ENCODE results near the gene PATE2.

The PATE2 gene

GRCh38 chr11:125750629-125751028, 28.0 kb downstream of the PATE2 start:
- DNase-seq (no peak), ATAC-seq (ENCODE audit: insufficient read depth, low read depth) (no peak)
- no peaks in the 10 kb centered on the region for H3K79me2 ChIP-seq (ENCODE audit: insufficient read depth, low read length)
- H2AFZ ChIP-seq (ENCODE audit: low read depth, low read length) = no peak overlapping the region
- H3K4me1 ChIP-seq (ENCODE audit: insufficient read depth, low read length) = no peaks in the 10 kb centered on the region
- H3K4me3 ChIP-seq (ENCODE audit: low read depth in 1 of 2, low read length in 2 of 2) = no peak overlapping the region
- H3K36me3 ChIP-seq (ENCODE audit: insufficient read depth, low read length) = no peaks in the 10 kb centered on the region
- H3K9ac ChIP-seq (ENCODE audit: low read depth, low read length) = no peak overlapping the region
- H3K4me2 ChIP-seq (ENCODE audit: insufficient read depth, low read length) = no peak overlapping the region
- no peak overlapping the region for H3K27ac ChIP-seq (ENCODE audit: low read length)
- no peaks in the 10 kb centered on the region for H3K9me3 ChIP-seq (ENCODE audit: insufficient read depth, low read length, severe bottlenecking)
- peaks cover 40% of the 10 kb centered on the region for H3K27me3 ChIP-seq (ENCODE audit: insufficient read depth, low read length, poor library complexity)
- no peak for TF ChIP-seq EZH2 (IDR thresholded peaks at IDR 0.05; ENCODE audit: borderline replicate concordance, low read depth, low read length, severe bottlenecking)
- peak; percentile 20 for TF ChIP-seq CTCF (IDR thresholded peaks at IDR 0.05; ENCODE audit: borderline replicate concordance, extremely low read depth, low read length, poor library complexity, severe bottlenecking)
- no peaks in the 10 kb centered on the region for H4K20me1 ChIP-seq (ENCODE audit: insufficient read depth, low read length)

GRCh38 chr11:125745979-125746378, 32.6 kb downstream of the PATE2 start, which contains the start of gene PATE1:
Gene PATE1, plus strand, starts transcription at chr11:125746279. Its CDS starts 26 bp downstream, at chr11:125746305.
- H3K27ac ChIP-seq (ENCODE audit: low read length) = no peak within 1 kb of the TSS
- DNase-seq (no peak), ATAC-seq (ENCODE audit: insufficient read depth, low read depth) (no peak)
- no peaks in the 10 kb centered on the region for H3K79me2 ChIP-seq (ENCODE audit: insufficient read depth, low read length)
- no peak within 1 kb of the TSS for H3K4me2 ChIP-seq (ENCODE audit: insufficient read depth, low read length)
- H4K20me1 ChIP-seq (ENCODE audit: insufficient read depth, low read length) = no peaks in the 10 kb centered on the region
- no peaks in the 10 kb centered on the region for H3K36me3 ChIP-seq (ENCODE audit: insufficient read depth, low read length)
- no peaks in the 10 kb centered on the region for H3K4me1 ChIP-seq (ENCODE audit: insufficient read depth, low read length)
- no peak within 1 kb of the TSS for H3K9ac ChIP-seq (ENCODE audit: low read depth, low read length)
- H3K9me3 ChIP-seq (ENCODE audit: insufficient read depth, low read length, severe bottlenecking) = no peaks in the 10 kb centered on the region
- no peak within 1 kb of the TSS for H2AFZ ChIP-seq (ENCODE audit: low read depth, low read length)
- no peak within 1 kb of the TSS for H3K4me3 ChIP-seq (ENCODE audit: low read depth in 1 of 2, low read length in 2 of 2)
- peaks cover 41% of the 10 kb centered on the region for H3K27me3 ChIP-seq (ENCODE audit: insufficient read depth, low read length, poor library complexity)
- TF ChIP-seq CTCF (IDR thresholded peaks at IDR 0.05; ENCODE audit: borderline replicate concordance, extremely low read depth, low read length, poor library complexity, severe bottlenecking) (no peak), EZH2 (IDR thresholded peaks at IDR 0.05; ENCODE audit: borderline replicate concordance, low read depth, low read length, severe bottlenecking) (no peak)

- Histone ChIP-seq H3K4me2 (ENCODE audit: insufficient read depth, low read length) (no peak overlapping the region), H3K4me3 (ENCODE audit: low read depth in 1 of 2, low read length in 2 of 2) (no peak overlapping the region)
- no peak for TF ChIP-seq EZH2 (IDR thresholded peaks at IDR 0.05; ENCODE audit: borderline replicate concordance, low read depth, low read length, severe bottlenecking)
- TF ChIP-seq CTCF (IDR thresholded peaks at IDR 0.05; ENCODE audit: borderline replicate concordance, extremely low read depth, low read length, poor library complexity, severe bottlenecking) = no peak
Observed at GRCh38 chr11:125743681-125744080, 34.9 kb downstream of the PATE2 start.

GRCh38 chr11:125740617-125741016, 38.0 kb downstream of the PATE2 start:
- Histone ChIP-seq H4K20me1 (ENCODE audit: insufficient read depth, low read length) (no peaks in the 10 kb centered on the region), H2AFZ (ENCODE audit: low read depth, low read length) (no peak overlapping the region), H3K4me1 (ENCODE audit: insufficient read depth, low read length) (no peaks in the 10 kb centered on the region), H3K4me3 (ENCODE audit: low read depth in 1 of 2, low read length in 2 of 2) (no peak overlapping the region), H3K79me2 (ENCODE audit: insufficient read depth, low read length) (no peaks in the 10 kb centered on the region), H3K9ac (ENCODE audit: low read depth, low read length) (no peak overlapping the region), H3K36me3 (ENCODE audit: insufficient read depth, low read length) (no peaks in the 10 kb centered on the region), H3K27me3 (ENCODE audit: insufficient read depth, low read length, poor library complexity) (peaks cover 16% of the 10 kb centered on the region), H3K4me2 (ENCODE audit: insufficient read depth, low read length) (no peak overlapping the region), H3K9me3 (ENCODE audit: insufficient read depth, low read length, severe bottlenecking) (no peaks in the 10 kb centered on the region), H3K27ac (ENCODE audit: low read length) (no peak overlapping the region)
- DNase-seq (no peak), ATAC-seq (ENCODE audit: insufficient read depth, low read depth) (no peak)
- TF ChIP-seq EZH2 (IDR thresholded peaks at IDR 0.05; ENCODE audit: borderline replicate concordance, low read depth, low read length, severe bottlenecking) (no peak), CTCF (IDR thresholded peaks at IDR 0.05; ENCODE audit: borderline replicate concordance, extremely low read depth, low read length, poor library complexity, severe bottlenecking) (no peak)

More at GRCh38 chr11:125743681-125744080, 34.9 kb downstream of the PATE2 start:
- Histone ChIP-seq H2AFZ (ENCODE audit: low read depth, low read length) (no peak overlapping the region), H3K27ac (ENCODE audit: low read length) (no peak overlapping the region), H3K4me1 (ENCODE audit: insufficient read depth, low read length) (no peaks in the 10 kb centered on the region), H3K27me3 (ENCODE audit: insufficient read depth, low read length, poor library complexity) (peaks cover 31% of the 10 kb centered on the region), H3K36me3 (ENCODE audit: insufficient read depth, low read length) (no peaks in the 10 kb centered on the region), H3K79me2 (ENCODE audit: insufficient read depth, low read length) (no peaks in the 10 kb centered on the region), H3K9ac (ENCODE audit: low read depth, low read length) (no peak overlapping the region), H3K9me3 (ENCODE audit: insufficient read depth, low read length, severe bottlenecking) (no peaks in the 10 kb centered on the region), H4K20me1 (ENCODE audit: insufficient read depth, low read length) (no peaks in the 10 kb centered on the region)
- ATAC-seq (ENCODE audit: insufficient read depth, low read depth) (no peak), DNase-seq (no peak)

All from DND-41 (cell line).